Stimulated activated CD4-positive, alpha-beta T cell treated with anti-CD3 and anti-CD28 coated beads, Interleukin-1b, Interleukin-23, amount 100 ng/mL, for 48 hours (primary cell): ENCODE data around the gene ATP6AP2.
"Not testable (repeated sequence)": the region's sequence is repeated elsewhere in the genome, so short reads cannot be mapped to it uniquely, and the experiment has no call there.

Experiments used
- DNase-seq: peaks from one replicate; pipeline ENCODE4 v3.0.0-alpha.2; 2020

ATP6AP2 gene

GRCh38 chrX:40576291-40576690, 4.5 kb upstream of the ATP6AP2 start:
- DNase-seq: no peak

DNA sequence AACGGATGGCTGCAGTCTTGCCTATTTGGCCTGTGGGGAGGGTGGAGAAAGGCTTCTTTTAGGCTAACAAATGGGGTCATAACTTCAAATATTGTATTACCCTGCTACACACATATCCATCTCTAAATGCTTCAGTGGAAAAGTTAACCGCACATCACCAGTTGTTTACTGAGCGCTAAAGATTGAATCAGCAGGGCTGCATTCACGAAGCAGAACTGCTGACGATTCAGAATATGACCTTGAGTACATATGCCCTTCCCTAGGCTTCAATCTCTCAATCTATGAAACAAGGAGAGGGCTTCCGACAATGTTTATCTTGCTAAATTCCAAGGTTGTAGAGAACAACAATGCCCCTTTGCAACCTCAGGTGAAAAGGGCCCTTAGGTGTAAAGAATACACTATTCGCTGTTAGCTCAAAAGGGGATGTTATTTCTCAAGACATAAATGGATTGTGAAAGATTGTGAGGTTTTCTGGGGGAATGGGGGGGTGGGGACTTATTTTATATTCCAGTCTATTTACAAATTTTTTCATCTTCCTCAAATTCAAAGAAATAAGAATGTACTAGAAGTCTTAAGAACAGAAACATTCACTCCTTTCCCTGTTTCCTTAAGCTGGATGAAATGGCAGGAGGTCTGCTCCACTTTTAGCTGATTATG, 2.6 kb upstream of the ATP6AP2 start:
- DNase-seq: no peak

GRCh38 chrX:40579141-40579540, 1.6 kb upstream of the ATP6AP2 start:
- DNase-seq: no peak

- no peak for DNase-seq
These were observed 752 bp upstream of the ATP6AP2 start for GRCh38 chrX:40579900-40580536.

- no peak for DNase-seq
These were observed 658 bp downstream of the ATP6AP2 start for GRCh38 chrX:40581336-40581920.

DNA sequence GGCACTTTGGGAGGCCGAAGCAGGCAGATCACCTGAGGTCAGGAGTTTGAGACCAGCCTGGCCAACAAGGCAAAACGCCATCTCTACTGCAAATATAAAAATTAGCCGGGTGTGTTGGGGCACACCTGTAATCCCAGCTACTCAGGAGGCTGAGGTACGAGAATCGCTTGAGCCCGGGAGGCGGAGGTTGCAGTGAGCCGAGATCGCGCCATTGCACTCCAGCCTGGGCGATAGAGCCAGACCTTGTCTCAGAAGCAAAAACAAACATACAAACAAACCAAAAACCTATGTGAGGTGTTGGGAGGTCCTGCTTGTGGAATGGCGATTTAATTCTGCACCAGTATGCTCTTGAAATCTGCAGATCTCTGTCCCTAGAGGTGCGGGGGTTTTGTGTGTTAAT, 1.4 kb downstream of the ATP6AP2 start:
- DNase-seq: not testable (repeated sequence)

- DNase-seq: no peak
These were observed 2.0 kb downstream of the ATP6AP2 start for GRCh38 chrX:40582811-40583210.

GRCh38 chrX:40587623-40588022, 6.9 kb downstream of the ATP6AP2 start:
- not testable (repeated sequence) for DNase-seq

DNA sequence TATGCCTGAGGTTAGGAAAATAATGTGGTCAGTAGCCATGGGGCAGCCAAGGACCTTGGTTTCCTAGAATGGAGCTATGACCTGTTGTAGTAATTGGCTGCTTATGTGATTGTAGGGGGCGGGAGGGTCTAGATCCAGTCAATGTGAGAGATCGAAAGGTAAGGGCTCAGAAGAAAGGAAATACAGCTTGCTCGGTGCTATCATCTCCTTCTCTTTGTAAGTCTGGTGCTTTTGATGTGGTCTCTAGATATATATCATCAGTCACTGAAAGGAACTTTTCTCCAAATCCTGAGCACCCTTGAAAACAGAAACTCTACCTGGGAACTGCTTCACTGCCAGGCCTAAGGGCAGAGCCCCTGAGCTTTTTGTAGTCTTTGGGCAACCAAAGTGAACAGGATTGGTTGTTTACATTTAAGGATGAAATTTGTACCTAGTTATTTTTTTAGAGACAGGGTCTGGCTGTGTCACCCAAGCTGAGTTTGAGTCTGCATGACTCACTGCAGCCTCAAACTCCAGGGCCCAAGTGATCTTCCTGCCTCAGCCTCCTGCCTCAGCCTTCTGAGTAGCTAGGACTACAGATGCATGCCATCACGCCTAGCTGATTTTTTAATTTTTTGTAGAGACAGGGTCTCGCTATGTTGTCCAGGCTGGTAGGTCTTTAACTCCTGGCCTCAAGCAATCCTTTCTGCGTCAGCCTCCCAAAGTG, 9.0 kb downstream of the ATP6AP2 start:
- peak; percentile 27 for DNase-seq

DNA sequence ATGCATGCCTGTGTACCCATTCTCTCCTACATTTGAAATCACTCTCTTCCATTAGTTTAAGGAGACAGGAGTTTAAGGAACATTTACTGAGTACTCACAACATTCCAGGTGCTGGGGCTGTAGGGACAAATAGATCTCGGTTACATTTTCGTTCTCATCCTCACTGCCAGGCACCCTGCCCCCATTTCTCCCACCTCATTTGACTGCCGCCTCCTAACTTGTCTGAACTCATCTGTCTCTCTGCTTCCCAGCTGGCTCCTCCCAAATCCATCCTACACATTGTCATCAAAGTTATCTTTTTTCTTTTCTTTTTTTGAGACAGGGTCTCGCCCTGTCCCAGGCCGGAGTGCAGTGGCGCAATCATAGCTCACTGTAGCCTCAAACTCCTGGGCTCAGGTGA, 22.7 kb downstream of the ATP6AP2 start:
- DNase-seq: no peak

DNA sequence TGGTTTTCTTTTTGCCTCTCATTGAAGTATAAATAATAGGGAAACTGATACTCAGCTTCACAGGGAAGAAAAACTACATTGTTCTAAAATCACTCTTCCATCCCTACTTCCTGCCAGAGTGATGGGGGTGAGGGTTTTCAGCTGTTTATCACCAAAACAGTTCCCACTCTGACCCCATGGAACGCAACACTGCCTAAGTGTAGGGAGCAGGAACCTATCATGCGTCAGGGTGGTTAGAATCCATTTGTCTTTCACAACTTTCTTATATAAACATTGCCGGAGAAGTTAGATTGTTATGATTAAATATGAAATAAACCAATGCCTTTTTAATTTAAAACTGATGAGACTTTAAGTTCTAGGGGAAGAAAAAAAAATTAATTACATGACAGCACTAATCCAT, 26.6 kb downstream of the ATP6AP2 start:
- DNase-seq: no peak

DNA sequence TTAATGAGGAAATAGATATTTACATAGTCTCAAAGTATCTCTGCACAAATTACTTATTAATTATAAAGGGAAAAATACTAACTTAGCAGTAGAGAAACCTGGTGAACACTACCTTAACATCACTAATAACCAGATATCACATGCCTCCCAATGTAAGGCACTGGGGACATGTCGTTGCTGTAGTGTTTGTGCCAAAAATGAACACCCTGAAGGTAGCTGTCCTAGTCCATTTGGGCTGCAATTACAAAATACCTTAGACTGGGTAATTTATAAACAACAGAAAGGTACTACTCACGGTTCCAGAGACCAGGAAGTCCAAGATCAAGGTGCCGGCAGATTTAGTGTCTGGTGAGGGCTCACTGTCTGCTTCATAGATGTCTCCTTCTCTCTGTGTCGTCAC, 31.7 kb downstream of the ATP6AP2 start:
- DNase-seq: no peak

DNA sequence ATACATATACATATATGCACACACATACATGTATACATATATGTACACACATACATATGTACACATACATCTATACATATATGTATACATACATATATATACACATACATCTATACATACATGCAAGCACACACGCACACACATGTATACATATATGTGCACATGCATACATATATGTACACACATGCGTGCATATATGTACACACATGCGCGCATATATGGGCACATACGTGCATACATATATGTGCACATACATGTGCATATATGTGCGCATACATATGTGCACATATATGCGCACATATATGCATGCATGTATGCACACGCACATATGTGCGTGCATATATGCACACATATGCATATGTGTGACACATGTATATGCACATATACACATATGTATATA, 35.2 kb downstream of the ATP6AP2 start:
- DNase-seq: no peak

DNA sequence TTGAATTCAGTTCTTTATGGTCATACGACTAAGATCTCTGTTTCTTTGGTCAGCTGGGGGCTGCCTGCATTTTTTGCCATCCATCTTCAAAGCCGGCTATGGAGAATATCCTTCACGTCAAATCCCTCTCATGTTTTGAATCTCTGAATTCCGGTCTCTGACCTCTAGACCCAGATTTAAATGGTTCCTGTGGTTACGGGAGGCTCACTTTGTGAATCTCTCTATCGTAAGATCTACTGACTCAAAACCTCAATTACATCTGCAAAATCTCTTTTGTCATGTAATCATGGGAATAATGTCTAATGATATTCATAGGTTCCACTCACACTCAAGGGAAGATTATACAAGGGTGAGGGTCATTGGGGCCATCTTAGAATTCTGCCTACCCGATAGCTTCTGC, 36.8 kb downstream of the ATP6AP2 start:
- no peak for DNase-seq

DNA sequence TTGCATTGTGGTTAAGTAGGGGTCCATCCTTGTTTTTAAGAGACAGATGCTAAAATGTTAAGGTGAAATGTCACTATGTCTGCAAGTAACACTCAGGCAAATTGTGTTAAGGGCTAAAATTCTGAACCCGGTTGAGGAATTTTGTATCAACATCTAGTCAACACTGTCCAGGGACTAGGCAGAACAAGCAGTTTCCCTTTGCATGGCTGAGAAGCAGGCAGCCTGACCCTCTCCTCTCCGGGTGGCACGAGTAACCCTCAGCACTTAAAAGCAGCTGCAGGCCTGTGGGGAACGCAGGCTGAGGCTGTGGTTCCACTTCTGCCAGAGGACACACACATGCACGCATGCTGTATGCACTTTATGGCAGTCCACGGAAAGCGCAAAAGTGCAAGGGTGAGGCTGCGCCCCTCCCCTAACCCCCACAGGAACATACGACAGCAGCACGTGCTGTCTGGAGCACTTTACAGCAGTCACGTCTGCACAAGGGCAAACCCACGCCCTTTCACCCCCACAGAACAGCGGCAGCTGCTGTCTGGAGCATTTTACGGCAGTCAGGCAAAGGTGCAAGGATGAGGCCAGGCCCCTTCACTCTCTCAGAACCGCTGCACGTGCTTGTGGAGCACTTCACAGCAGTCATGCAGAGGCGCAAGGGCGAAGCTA, 41.8 kb downstream of the ATP6AP2 start:
- no peak for DNase-seq

- DNase-seq: no peak
These were observed 42.4 kb downstream of the ATP6AP2 start, which contains the start of gene MPC1L for GRCh38 chrX:40623139-40623536. Gene MPC1L, plus strand, starts transcription at chrX:40623428. Its CDS starts 138 bp downstream, at chrX:40623566.

- no peak for DNase-seq
These were observed 42.9 kb downstream of the ATP6AP2 start for GRCh38 chrX:40623665-40624064.

- no peak for DNase-seq
These were observed 44.5 kb downstream of the ATP6AP2 start for GRCh38 chrX:40625294-40625693.

DNA sequence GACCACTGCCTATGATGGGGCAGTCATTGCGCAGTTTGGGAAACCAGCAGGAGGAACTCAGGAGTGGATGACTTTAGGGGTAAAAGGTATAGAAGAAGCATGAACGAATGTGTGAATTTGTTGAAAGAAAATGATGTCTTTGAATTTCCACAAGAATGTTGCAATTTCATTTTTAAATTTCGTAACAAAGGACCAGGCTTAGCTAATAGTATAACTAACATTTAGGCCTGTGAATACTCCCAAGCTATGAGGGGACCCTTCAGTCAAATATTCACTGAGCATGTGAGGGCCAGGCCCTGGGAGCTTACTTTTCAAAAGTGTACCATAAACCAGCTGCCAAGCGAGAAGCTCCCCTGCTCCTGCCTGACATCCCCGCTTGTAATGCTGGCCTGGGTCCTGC, 47.7 kb downstream of the ATP6AP2 start:
- DNase-seq: no peak

DNA sequence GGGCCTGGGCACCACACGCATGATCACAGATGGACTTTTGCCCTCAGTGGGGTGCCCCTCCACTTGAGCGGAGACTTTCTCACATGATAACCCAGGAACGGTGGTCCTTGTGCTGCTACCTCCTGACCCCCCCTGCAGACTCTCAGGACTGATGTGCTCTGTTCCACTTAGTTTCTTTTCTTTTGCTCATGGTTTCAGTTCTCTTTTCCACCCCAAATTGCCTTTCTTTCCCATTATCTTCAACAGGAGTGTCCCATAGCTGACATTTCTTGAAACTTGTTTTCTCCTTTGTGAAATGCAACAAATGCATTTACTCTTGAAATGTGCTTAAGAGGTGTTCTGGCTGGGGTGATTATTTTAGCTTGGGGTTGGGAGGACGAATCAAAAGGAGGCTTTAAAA, 51.4 kb downstream of the ATP6AP2 start:
- no peak for DNase-seq

- DNase-seq: no peak
These were observed 56.9 kb downstream of the ATP6AP2 start for GRCh38 chrX:40637687-40638086.

DNA sequence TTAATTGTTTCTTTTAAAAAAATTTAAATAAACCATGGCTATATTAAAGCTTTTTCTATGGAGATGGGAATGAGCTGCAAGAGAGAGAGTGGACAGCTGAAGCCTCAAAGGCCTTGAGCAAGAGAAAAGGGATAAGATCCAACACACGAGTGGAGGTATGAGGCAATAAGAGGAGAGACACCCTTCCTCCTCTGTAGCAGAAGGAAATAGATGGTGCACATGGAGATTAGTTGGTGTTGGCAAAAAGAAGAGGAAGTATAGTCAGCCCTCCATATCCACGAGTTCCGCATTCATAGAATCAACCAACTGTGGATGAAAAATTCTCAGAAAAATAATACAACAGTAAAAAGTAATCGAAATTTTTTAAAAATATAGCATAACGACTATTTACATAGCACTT, 63.4 kb downstream of the ATP6AP2 start:
- no peak for DNase-seq

- peak; percentile 25 for DNase-seq
These were observed 64.1 kb downstream of the ATP6AP2 start for GRCh38 chrX:40644821-40645358.
